ENCODE results near the gene MCCD1.

MCCD1 gene

DNA sequence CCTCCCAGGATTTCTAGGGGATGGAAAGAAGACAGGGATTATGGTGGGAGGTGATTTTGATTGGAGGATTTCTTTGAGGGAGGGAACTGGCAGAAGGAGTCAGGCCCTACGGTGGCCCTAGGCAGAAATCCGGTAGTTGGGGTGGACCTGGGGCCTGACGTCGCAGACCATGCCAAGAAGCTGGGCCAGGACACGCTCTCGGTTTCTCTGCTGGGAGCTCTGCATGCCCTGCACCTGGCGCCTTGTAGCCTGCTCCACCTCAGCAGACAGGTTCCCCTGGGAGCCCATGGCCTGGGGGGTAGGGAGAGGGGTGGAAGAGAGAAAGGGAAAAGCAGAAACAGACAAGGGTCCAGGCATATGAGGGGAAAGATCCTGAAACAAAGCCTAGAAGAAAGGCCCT lies 16.5 kb downstream of the MCCD1 start:
- no peak overlapping the region for H2BK12ac ChIP-seq (ENCODE audit: low read length)
- no peak overlapping the region for H4K12ac ChIP-seq (ENCODE audit: low read depth, low read length)
- H2BK120ac ChIP-seq (ENCODE audit: insufficient read depth, low read length, poor library complexity): no peak overlapping the region
- H3K36me3 ChIP-seq (ENCODE audit: control insufficient read depth in 1 of 2, insufficient read depth in 2 of 2, low read length in 2 of 2): peaks cover 4 to 6% of the 10 kb centered on the region in 2 experiments
- H3K27me3 ChIP-seq (ENCODE audit: insufficient read depth, low read length): no peaks in the 10 kb centered on the region
- no peak overlapping the region for H2AK5ac ChIP-seq (ENCODE audit: low read length)
- H2BK5ac ChIP-seq (ENCODE audit: low read depth, low read length, poor library complexity): no peak overlapping the region
- peaks cover 5 to 6% of the 10 kb centered on the region in 2 experiments for H3K4me1 ChIP-seq (ENCODE audit: control insufficient read depth in 1 of 2, insufficient read depth in 2 of 2, low read length in 2 of 2)
- no peak overlapping the region for H3K4ac ChIP-seq (ENCODE audit: low read depth, low read length)
- H4K8ac ChIP-seq (ENCODE audit: low read depth, low read length): no peak overlapping the region
- WGBS (ENCODE audit: extremely low coverage, insufficient coverage, insufficient read length): no CpG with 5 or more reads among the region's 7 CpGs
- peaks cover 12% of the 10 kb centered on the region for H3K79me1 ChIP-seq (ENCODE audit: low read length)
- H3K9me3 ChIP-seq (ENCODE audit: insufficient read depth, low read depth, low read length): no peaks in the 10 kb centered on the region
- H3K9ac ChIP-seq (ENCODE audit: low read length): peak overlapping the region; percentile 23
- H3K4me3 ChIP-seq (ENCODE audit: low read depth, low read length): no peak overlapping the region
- no peak overlapping the region for H4K91ac ChIP-seq (ENCODE audit: low read depth, low read length)
- peaks cover 12% of the 10 kb centered on the region for H3K79me2 ChIP-seq (ENCODE audit: control insufficient read depth, insufficient read depth, low read length, poor library complexity)
- H3K23ac ChIP-seq (ENCODE audit: low read length): no peak overlapping the region
- no peak overlapping the region for H3K14ac ChIP-seq (ENCODE audit: low read length)
- no peak overlapping the region for H2AFZ ChIP-seq (ENCODE audit: insufficient read depth, low read length, poor library complexity)
- H3K4me2 ChIP-seq (ENCODE audit: low read length): no peak overlapping the region
- DNase-seq: no peak
- H3K27ac ChIP-seq (ENCODE audit: low read depth, low read length): no peak overlapping the region
- no peak overlapping the region for H3K18ac ChIP-seq (ENCODE audit: low read length)

DNA sequence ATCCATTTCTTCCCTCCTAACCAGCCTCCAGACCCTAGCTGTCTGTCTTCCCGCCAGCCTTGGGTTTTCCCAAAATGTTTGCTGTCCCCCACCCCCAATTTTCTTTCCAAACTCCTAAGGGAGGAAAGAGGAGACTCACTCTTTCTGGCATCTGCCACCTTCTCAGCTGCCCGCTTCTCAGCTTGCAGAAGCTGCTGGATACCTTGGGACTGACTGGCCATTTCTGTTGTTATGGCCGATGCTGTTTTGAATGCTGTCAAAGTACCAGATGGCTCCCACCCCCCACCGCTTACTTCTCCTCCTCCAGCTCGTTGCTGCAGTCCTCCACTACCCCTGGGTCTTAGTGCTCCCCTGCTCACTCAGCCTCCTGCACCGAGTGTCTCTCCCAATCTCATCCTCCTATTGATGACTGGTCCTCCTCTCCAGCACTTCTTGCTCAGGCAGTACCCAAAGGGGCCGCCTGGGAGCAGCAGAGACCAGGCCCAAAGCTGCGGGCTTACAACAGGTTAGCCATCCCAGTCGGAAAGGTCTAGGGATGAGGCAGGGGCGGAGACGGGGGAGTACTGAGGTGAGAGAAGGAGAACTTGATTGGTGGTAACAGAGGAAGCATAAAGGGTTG lies 17.7 kb downstream of the MCCD1 start, which contains the start of gene ATP6V1G2:
ATP6V1G2 (minus strand) TSS at position 270 of the 619 bp plus-strand sequence; CDS start at position 221, 49 bp downstream.
- H3K9ac ChIP-seq (ENCODE audit: low read length): peak within 1 kb of the TSS; percentile 23
- no peak within 1 kb of the TSS for H2AK5ac ChIP-seq (ENCODE audit: low read length)
- H3K9me3 ChIP-seq (ENCODE audit: insufficient read depth, low read depth, low read length): no peaks in the 10 kb centered on the region
- H4K12ac ChIP-seq (ENCODE audit: low read depth, low read length): no peak within 1 kb of the TSS
- peaks cover 8% of the 10 kb centered on the region for H3K79me1 ChIP-seq (ENCODE audit: low read length)
- H2BK120ac ChIP-seq (ENCODE audit: insufficient read depth, low read length, poor library complexity): no peak within 1 kb of the TSS
- no peaks in the 10 kb centered on the region for H3K27me3 ChIP-seq (ENCODE audit: insufficient read depth, low read length)
- no peak within 1 kb of the TSS for H2BK5ac ChIP-seq (ENCODE audit: low read depth, low read length, poor library complexity)
- H3K18ac ChIP-seq (ENCODE audit: low read length): no peak within 1 kb of the TSS
- H3K4me3 ChIP-seq (ENCODE audit: low read depth, low read length): no peak within 1 kb of the TSS
- peaks cover 4 to 5% of the 10 kb centered on the region in 2 experiments for H3K4me1 ChIP-seq (ENCODE audit: control insufficient read depth in 1 of 2, insufficient read depth in 2 of 2, low read length in 2 of 2)
- no peak within 1 kb of the TSS for H3K4ac ChIP-seq (ENCODE audit: low read depth, low read length)
- DNase-seq: peak; percentile 96 to 97
- H3K27ac ChIP-seq (ENCODE audit: low read depth, low read length): peak within 1 kb of the TSS; percentile 39
- H3K4me2 ChIP-seq (ENCODE audit: low read length): peak within 1 kb of the TSS; percentile 75
- no peak within 1 kb of the TSS for H3K23ac ChIP-seq (ENCODE audit: low read length)
- H4K91ac ChIP-seq (ENCODE audit: low read depth, low read length): no peak within 1 kb of the TSS
- peaks cover 3% of the 10 kb centered on the region for H3K79me2 ChIP-seq (ENCODE audit: control insufficient read depth, insufficient read depth, low read length, poor library complexity)
- H3K14ac ChIP-seq (ENCODE audit: low read length): no peak within 1 kb of the TSS
- WGBS (ENCODE audit: extremely low coverage, insufficient coverage, insufficient read length): no CpG with 5 or more reads among the region's 11 CpGs
- peak within 1 kb of the TSS; percentile 82 for H4K8ac ChIP-seq (ENCODE audit: low read depth, low read length)
- H2BK12ac ChIP-seq (ENCODE audit: low read length): no peak within 1 kb of the TSS
- H3K36me3 ChIP-seq (ENCODE audit: control insufficient read depth in 1 of 2, insufficient read depth in 2 of 2, low read length in 2 of 2): peaks cover 4 to 7% of the 10 kb centered on the region in 2 experiments
- peak within 1 kb of the TSS; percentile 40 for H2AFZ ChIP-seq (ENCODE audit: insufficient read depth, low read length, poor library complexity)

DNA sequence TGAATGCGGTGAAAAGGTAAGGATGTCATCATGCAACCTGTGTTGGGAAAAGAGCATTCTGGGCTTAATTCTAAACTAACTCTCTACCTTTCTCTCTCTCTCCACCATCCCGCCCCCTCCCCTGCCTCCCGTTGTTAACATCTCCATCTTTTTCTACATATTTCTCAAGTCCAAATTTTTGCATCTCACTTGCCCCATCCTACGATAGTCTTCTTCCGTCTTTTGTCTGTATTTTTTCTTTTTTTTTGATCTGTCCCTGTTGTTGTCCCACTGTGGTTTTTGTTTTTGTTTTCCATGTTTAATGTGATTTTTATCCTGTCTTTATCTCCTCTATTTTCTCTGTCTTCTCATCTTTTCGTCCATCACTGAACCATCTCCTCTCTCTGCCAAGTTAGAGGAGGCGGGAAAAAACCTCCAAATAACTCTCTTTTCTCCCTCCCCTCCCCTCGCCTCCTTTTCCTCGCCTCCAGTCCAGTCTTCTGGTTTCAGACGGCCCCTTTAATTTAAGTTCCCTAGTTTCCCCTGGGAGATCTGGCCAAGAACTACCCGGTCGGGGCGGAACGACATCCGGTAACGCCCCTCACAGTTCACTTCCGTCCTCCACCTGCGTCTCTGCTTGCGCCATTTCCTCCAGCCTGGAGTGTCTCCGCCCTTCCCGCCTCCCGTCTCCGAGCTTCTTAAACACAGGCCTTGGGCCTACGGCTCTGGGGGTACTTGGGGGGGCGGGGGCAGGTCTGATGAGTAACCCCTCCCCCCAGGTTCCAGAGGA lies 18.4 kb downstream of the MCCD1 start, which contains the start of gene NFKBIL1:
NFKBIL1 (plus strand) TSS at position 651 of the 769 bp plus-strand sequence; CDS start at position 738, 87 bp downstream.
- Histone ChIP-seq H2BK5ac (ENCODE audit: low read depth, low read length, poor library complexity) (no peak within 1 kb of the TSS), H3K79me1 (ENCODE audit: low read length) (peaks cover 4% of the 10 kb centered on the region), H4K12ac (ENCODE audit: low read depth, low read length) (peak within 1 kb of the TSS; percentile 5), H4K8ac (ENCODE audit: low read depth, low read length) (peak within 1 kb of the TSS; percentile 82), H3K27ac (ENCODE audit: low read depth, low read length) (peak within 1 kb of the TSS; percentile 39), H3K36me3 (ENCODE audit: control insufficient read depth in 1 of 2, insufficient read depth in 2 of 2, low read length in 2 of 2) (peaks cover 4 to 7% of the 10 kb centered on the region in 2 experiments), H2AFZ (ENCODE audit: insufficient read depth, low read length, poor library complexity) (peak within 1 kb of the TSS; percentile 40), H3K4me3 (ENCODE audit: low read depth, low read length) (peak within 1 kb of the TSS; percentile 38), H3K79me2 (ENCODE audit: control insufficient read depth, insufficient read depth, low read length, poor library complexity) (no peaks in the 10 kb centered on the region), H3K4ac (ENCODE audit: low read depth, low read length) (peak within 1 kb of the TSS; percentile 37), H3K9me3 (ENCODE audit: insufficient read depth, low read depth, low read length) (no peaks in the 10 kb centered on the region), H3K27me3 (ENCODE audit: insufficient read depth, low read length) (no peaks in the 10 kb centered on the region), H3K4me1 (ENCODE audit: control insufficient read depth in 1 of 2, insufficient read depth in 2 of 2, low read length in 2 of 2) (peaks cover 4 to 5% of the 10 kb centered on the region in 2 experiments), H3K4me2 (ENCODE audit: low read length) (peak within 1 kb of the TSS; percentile 75), H3K14ac (ENCODE audit: low read length) (peak within 1 kb of the TSS; percentile 23), H3K23ac (ENCODE audit: low read length) (no peak within 1 kb of the TSS), H3K18ac (ENCODE audit: low read length) (peak within 1 kb of the TSS; percentile 0), H2AK5ac (ENCODE audit: low read length) (peak within 1 kb of the TSS; percentile 48), H2BK12ac (ENCODE audit: low read length) (peak within 1 kb of the TSS; percentile 1), H2BK120ac (ENCODE audit: insufficient read depth, low read length, poor library complexity) (no peak within 1 kb of the TSS), H3K9ac (ENCODE audit: low read length) (no peak within 1 kb of the TSS), H4K91ac (ENCODE audit: low read depth, low read length) (peak within 1 kb of the TSS; percentile 52)
- peak; percentile 89 to 92 for DNase-seq
- WGBS (ENCODE audit: extremely low coverage, insufficient coverage, insufficient read length): no CpG with 5 or more reads among the region's 25 CpGs

DNA sequence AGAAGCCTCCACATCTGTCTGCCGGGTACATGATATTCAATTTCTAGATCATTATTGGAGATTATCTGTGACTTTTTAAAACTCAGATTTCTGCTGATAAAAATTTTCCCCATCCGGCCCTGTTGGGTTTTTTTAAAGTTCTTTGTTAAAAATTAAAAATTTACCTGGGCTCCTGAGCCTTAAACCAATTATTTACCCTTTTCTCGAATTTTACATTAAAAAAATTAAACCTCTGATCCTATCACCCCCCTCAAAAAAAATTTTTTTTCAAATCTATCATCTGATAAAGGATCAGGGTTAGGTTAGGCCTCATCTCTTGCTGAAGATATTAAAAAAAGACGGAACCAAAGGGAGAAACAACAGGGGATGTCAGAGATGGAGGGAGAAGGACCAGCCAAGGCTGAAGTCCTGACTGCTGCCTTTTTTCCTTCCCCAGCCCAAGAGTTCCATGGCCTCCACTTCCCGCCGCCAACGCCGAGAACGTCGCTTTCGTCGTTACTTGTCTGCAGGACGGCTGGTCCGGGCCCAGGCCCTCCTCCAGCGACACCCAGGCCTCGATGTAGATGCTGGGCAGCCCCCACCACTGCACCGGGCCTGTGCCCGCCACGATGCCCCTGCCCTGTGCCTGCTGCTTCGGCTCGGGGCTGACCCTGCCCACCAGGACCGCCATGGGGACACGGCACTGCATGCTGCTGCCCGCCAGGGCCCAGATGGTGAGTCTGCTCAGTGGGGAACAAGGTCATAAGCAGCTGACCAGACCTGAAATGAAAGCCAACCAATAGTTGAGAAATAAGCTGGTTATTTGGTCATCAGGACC lies 19.2 kb downstream of the MCCD1 start:
- H2BK5ac ChIP-seq (ENCODE audit: low read depth, low read length, poor library complexity): no peak overlapping the region
- peak overlapping the region; percentile 5 for H4K12ac ChIP-seq (ENCODE audit: low read depth, low read length)
- peak overlapping the region; percentile 75 for H3K4me2 ChIP-seq (ENCODE audit: low read length)
- no peaks in the 10 kb centered on the region for H3K27me3 ChIP-seq (ENCODE audit: insufficient read depth, low read length)
- peak overlapping the region; percentile 52 for H4K91ac ChIP-seq (ENCODE audit: low read depth, low read length)
- H3K36me3 ChIP-seq (ENCODE audit: control insufficient read depth in 1 of 2, insufficient read depth in 2 of 2, low read length in 2 of 2): peaks cover 4 to 7% of the 10 kb centered on the region in 2 experiments
- H3K79me1 ChIP-seq (ENCODE audit: low read length): peaks cover 2% of the 10 kb centered on the region
- no peaks in the 10 kb centered on the region for H3K79me2 ChIP-seq (ENCODE audit: control insufficient read depth, insufficient read depth, low read length, poor library complexity)
- H2BK12ac ChIP-seq (ENCODE audit: low read length): peak overlapping the region; percentile 1
- peak overlapping the region; percentile 82 for H4K8ac ChIP-seq (ENCODE audit: low read depth, low read length)
- H3K27ac ChIP-seq (ENCODE audit: low read depth, low read length): no peak overlapping the region
- H3K4ac ChIP-seq (ENCODE audit: low read depth, low read length): peak overlapping the region; percentile 37
- H3K18ac ChIP-seq (ENCODE audit: low read length): peak overlapping the region; percentile 0
- H2BK120ac ChIP-seq (ENCODE audit: insufficient read depth, low read length, poor library complexity): no peak overlapping the region
- 100% methylated on average over 1 of the region's 24 CpGs for WGBS (ENCODE audit: extremely low coverage, insufficient coverage, insufficient read length)
- peak overlapping the region; percentile 38 for H3K4me3 ChIP-seq (ENCODE audit: low read depth, low read length)
- H3K9me3 ChIP-seq (ENCODE audit: insufficient read depth, low read depth, low read length): no peaks in the 10 kb centered on the region
- H2AK5ac ChIP-seq (ENCODE audit: low read length): peak overlapping the region; percentile 48
- peak overlapping the region; percentile 2 for H2AFZ ChIP-seq (ENCODE audit: insufficient read depth, low read length, poor library complexity)
- no peak for DNase-seq
- H3K9ac ChIP-seq (ENCODE audit: low read length): no peak overlapping the region
- H3K4me1 ChIP-seq (ENCODE audit: control insufficient read depth in 1 of 2, insufficient read depth in 2 of 2, low read length in 2 of 2): peaks cover 4 to 5% of the 10 kb centered on the region in 2 experiments
- peak overlapping the region; percentile 23 for H3K14ac ChIP-seq (ENCODE audit: low read length)
- no peak overlapping the region for H3K23ac ChIP-seq (ENCODE audit: low read length)

Data from trophoblast cell (in vitro differentiated cells and primary cell).